SK-N-SH (cell line): ENCODE data around the gene PSME4. TPM values are rescaled to one million over a fixed set of nuclear protein-coding genes. Genes with fewer than 3 reads are reported as not detected.
A peak's percentile ranks its signal among the peaks of the same experiment; 100 is the strongest.

ENCODE experiments used
- CTCF ChIA-PET: fragments of 300-600, 350-600 bp; formaldehyde crosslinking; extraction: SDS; loops from one replicate; lab custom pipeline; 2021; lab: Yijun Ruan, JAX
- POLR2A ChIA-PET: fragments of 350-600 bp; sonication (Branson Sonifier 250); formaldehyde crosslinking; extraction: SDS; loops from one replicate; lab custom pipeline; 2020; ENCODE audit warnings: antibody characterized with exemption, inconsistent platforms; lab: Yijun Ruan, JAX
- DNase-seq: peaks from one replicate; pipeline ENCODE4 v3.0.0; 2012
- H2AFZ ChIP-seq: fragments of 200-600 bp; sonication (generic); 2 replicates; pipeline ENCODE4 v1.8.1; 2016; ENCODE audit warnings: antibody characterized with exemption, mild to moderate bottlenecking, low read depth
- H3F3A ChIP-seq: fragments of 200-600 bp; sonication (generic); replicated peaks from 2 replicates; pipeline ENCODE3; 2016; ENCODE audit warnings: antibody characterized with exemption, mild to moderate bottlenecking; ENCODE audit not compliant: insufficient read depth
- H3K27ac ChIP-seq, 2 experiments: fragments of 200-500 bp in 1 of 2; fragments of 200-600 bp in 1 of 2; sonication (Bioruptor generic) in 1 of 2; sonication (generic), shearing (Covaris generic) in 1 of 2; 2 replicates each; pipeline versions ENCODE4 v1.5.1 to v1.6.1; 2014 to 2016; ENCODE audit warnings: low read depth in 2 of 2, inconsistent platforms in 1 of 2, low read length in 1 of 2, mild to moderate bottlenecking in 1 of 2, mixed read lengths in 1 of 2
- H3K27me3 ChIP-seq: fragments of 200-600 bp; sonication (generic), shearing (Covaris generic); 2 replicates; pipeline ENCODE4 v1.6.1; 2016; ENCODE audit warnings: mixed run types; ENCODE audit not compliant: insufficient read depth
- H3K36me3 ChIP-seq, 2 experiments: fragments of 200-500 bp in 1 of 2; fragments of 200-600 bp in 1 of 2; sonication (Bioruptor generic) in 1 of 2; sonication (generic) in 1 of 2; replicated peaks in 1 of 2; 2 replicates each; pipeline versions ENCODE3 to v1.5.1; 2014 to 2016; ENCODE audit warnings: low read length in 1 of 2, mild to moderate bottlenecking in 1 of 2; ENCODE audit not compliant: insufficient read depth in 2 of 2, control insufficient read depth in 1 of 2
- H3K4me1 ChIP-seq, 2 experiments: fragments of 200-500 bp in 1 of 2; fragments of 200-600 bp in 1 of 2; sonication (Bioruptor generic) in 1 of 2; sonication (generic), shearing (Covaris generic) in 1 of 2; 2 replicates each; pipeline versions ENCODE4 v1.5.1 to v1.6.1; 2014 to 2016; ENCODE audit warnings: low read depth in 1 of 2, low read length in 1 of 2, mixed run types in 1 of 2; ENCODE audit not compliant: insufficient read depth in 2 of 2, control insufficient read depth in 1 of 2
- H3K4me2 ChIP-seq: fragments of 200-600 bp; sonication (generic), shearing (Covaris generic); 2 replicates; pipeline ENCODE4 v1.6.1; 2017; ENCODE audit warnings: mixed run types
- H3K4me3 ChIP-seq, 2 experiments: fragments of 200-500 bp in 1 of 2; fragments of 200-600 bp in 1 of 2; sonication (Bioruptor generic) in 1 of 2; sonication (generic), shearing (Covaris generic) in 1 of 2; 2 replicates each; pipeline versions ENCODE4 v1.5.1 to v1.8.1; 2014 to 2016; ENCODE audit warnings: low read depth in 2 of 2, inconsistent platforms in 1 of 2, low read length in 1 of 2, mild to moderate bottlenecking in 1 of 2, mixed read lengths in 1 of 2, moderate library complexity in 1 of 2
- H3K79me2 ChIP-seq: fragments of 200-600 bp; sonication (generic); 2 replicates; pipeline ENCODE4 v1.8.1; 2017; ENCODE audit warnings: mild to moderate bottlenecking; ENCODE audit not compliant: insufficient read depth
- H3K9ac ChIP-seq: fragments of 200-600 bp; sonication (generic); 2 replicates; pipeline ENCODE4 v1.6.1; 2017; ENCODE audit warnings: mixed run types
- H3K9me2 ChIP-seq: fragments of 200-600 bp; sonication (generic); 2 replicates; pipeline ENCODE4 v1.6.1; 2017; ENCODE audit warnings: mixed run types
- H3K9me3 ChIP-seq: fragments of 200-600 bp; sonication (generic); 2 replicates; pipeline ENCODE4 v1.6.1; 2017; ENCODE audit warnings: mixed run types, mild to moderate bottlenecking, moderate library complexity
- H4K20me1 ChIP-seq: fragments of 200-600 bp; sonication (generic); 2 replicates; pipeline ENCODE4 v1.6.1; 2017; ENCODE audit warnings: mild to moderate bottlenecking, mixed run types; ENCODE audit not compliant: insufficient read depth
- ELF1 ChIP-seq: IDR thresholded peaks from 2 replicates; pipeline ENCODE4 v1.4.0; 2012
- EZH2phosphoT487 ChIP-seq: fragments of 200-600 bp; sonication (generic); IDR thresholded peaks from 2 replicates; pipeline ENCODE4 v1.6.1; 2017; ENCODE audit warnings: low read depth, mixed run types, mild to moderate bottlenecking, antibody characterized with exemption, moderate library complexity, borderline replicate concordance
- GABPA ChIP-seq: IDR thresholded peaks from 2 replicates; pipeline ENCODE4 v1.4.0; 2012; ENCODE audit warnings: low read depth, mild to moderate bottlenecking
- IRF3 ChIP-seq: fragments of 150-350 bp; IDR thresholded peaks from 2 replicates; pipeline ENCODE4 v1.6.1; 2016; ENCODE audit warnings: mild to moderate bottlenecking, low read depth, low read length
- JUND ChIP-seq: IDR thresholded peaks from 2 replicates; pipeline ENCODE4 v1.4.0; 2012
- MAX ChIP-seq: IDR thresholded peaks from 2 replicates; pipeline ENCODE4 v1.4.0; 2012; ENCODE audit warnings: low read depth
- NRF1 ChIP-seq: IDR thresholded peaks from 2 replicates; pipeline ENCODE4 v1.6.1; 2012; ENCODE audit warnings: low read depth, mild to moderate bottlenecking, low read length
- POLR2AphosphoS5 ChIP-seq: IDR thresholded peaks from 2 replicates; pipeline ENCODE4 v1.6.1; 2012; ENCODE audit warnings: low read depth, low read length
- RCOR1 ChIP-seq: fragments of 150-350 bp; IDR thresholded peaks from 2 replicates; pipeline ENCODE4 v1.6.1; 2017; ENCODE audit warnings: antibody characterized with exemption, low read length
- REST ChIP-seq: IDR thresholded peaks from 2 replicates; pipeline ENCODE4 v1.6.1; 2012; ENCODE audit warnings: mild to moderate bottlenecking, low read depth, low read length, moderate library complexity
- RXRA ChIP-seq: IDR thresholded peaks from 2 replicates; pipeline ENCODE4 v1.4.0; 2012; ENCODE audit warnings: low read depth, mild to moderate bottlenecking, borderline replicate concordance
- SIN3A ChIP-seq: IDR thresholded peaks from 2 replicates; pipeline ENCODE4 v1.6.1; 2012; ENCODE audit warnings: low read depth, mild to moderate bottlenecking, low read length, moderate library complexity, borderline replicate concordance
- SMC3 ChIP-seq: IDR thresholded peaks from 2 replicates; pipeline ENCODE4 v1.6.1; 2012; ENCODE audit warnings: low read depth, low read length, improper control_type of control experiment
- TAF1 ChIP-seq: IDR thresholded peaks from 2 replicates; pipeline ENCODE4 v1.6.1; 2012; ENCODE audit warnings: low read depth, mild to moderate bottlenecking, low read length, moderate library complexity, borderline replicate concordance
- TCF12 ChIP-seq: IDR thresholded peaks from 2 replicates; pipeline ENCODE4 v1.4.0; 2012
- WGBS: methylation state at CpG from one replicate; pipeline ENCODE4 v1.1.6; 2017; ENCODE audit warnings: low lambda C conversion rate; 5-methylcytosine and 5-hydroxymethylcytosine counted together
- polyA plus RNA-seq, 3 experiments: library from polyadenylated mRNA; depleted of rRNA; stranded (reverse); fragments of >200 nt; gene quantifications; 2 replicates each; pipeline ENCODE4 v1.2.3, GENCODE V29; 2012
- TF ChIP-seq, protein P1 (sequence below): IDR thresholded peaks from 2 replicates; pipeline ENCODE4; 2012
- TF ChIP-seq, protein P2 (sequence below): fragments of 150-350 bp; IDR thresholded peaks from 2 replicates; pipeline ENCODE4 v1.6.1; 2017; ENCODE audit warnings: antibody characterized with exemption, low read length, low read depth, borderline replicate concordance

The PSME4 gene, protein sequence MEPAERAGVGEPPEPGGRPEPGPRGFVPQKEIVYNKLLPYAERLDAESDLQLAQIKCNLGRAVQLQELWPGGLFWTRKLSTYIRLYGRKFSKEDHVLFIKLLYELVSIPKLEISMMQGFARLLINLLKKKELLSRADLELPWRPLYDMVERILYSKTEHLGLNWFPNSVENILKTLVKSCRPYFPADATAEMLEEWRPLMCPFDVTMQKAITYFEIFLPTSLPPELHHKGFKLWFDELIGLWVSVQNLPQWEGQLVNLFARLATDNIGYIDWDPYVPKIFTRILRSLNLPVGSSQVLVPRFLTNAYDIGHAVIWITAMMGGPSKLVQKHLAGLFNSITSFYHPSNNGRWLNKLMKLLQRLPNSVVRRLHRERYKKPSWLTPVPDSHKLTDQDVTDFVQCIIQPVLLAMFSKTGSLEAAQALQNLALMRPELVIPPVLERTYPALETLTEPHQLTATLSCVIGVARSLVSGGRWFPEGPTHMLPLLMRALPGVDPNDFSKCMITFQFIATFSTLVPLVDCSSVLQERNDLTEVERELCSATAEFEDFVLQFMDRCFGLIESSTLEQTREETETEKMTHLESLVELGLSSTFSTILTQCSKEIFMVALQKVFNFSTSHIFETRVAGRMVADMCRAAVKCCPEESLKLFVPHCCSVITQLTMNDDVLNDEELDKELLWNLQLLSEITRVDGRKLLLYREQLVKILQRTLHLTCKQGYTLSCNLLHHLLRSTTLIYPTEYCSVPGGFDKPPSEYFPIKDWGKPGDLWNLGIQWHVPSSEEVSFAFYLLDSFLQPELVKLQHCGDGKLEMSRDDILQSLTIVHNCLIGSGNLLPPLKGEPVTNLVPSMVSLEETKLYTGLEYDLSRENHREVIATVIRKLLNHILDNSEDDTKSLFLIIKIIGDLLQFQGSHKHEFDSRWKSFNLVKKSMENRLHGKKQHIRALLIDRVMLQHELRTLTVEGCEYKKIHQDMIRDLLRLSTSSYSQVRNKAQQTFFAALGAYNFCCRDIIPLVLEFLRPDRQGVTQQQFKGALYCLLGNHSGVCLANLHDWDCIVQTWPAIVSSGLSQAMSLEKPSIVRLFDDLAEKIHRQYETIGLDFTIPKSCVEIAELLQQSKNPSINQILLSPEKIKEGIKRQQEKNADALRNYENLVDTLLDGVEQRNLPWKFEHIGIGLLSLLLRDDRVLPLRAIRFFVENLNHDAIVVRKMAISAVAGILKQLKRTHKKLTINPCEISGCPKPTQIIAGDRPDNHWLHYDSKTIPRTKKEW (N-terminal part only)
- 12.8 and 16.2 TPM in 2 replicates for polyA plus RNA-seq (2012; rRNA removed)
- 13.2 and 14.4 TPM in 2 replicates for polyA plus RNA-seq (2012; cell fraction: cytosol; rRNA removed)
- 19.1 and 46.4 TPM in 2 replicates for polyA plus RNA-seq (2012; cell fraction: nucleus; rRNA removed)

- Histone ChIP-seq H3K9me2 (no peaks in the 10 kb centered on the region), H3K27ac (peak within 1 kb of the TSS; percentile 88 to 89), H2AFZ (peak within 1 kb of the TSS; percentile 83; the same call in 1 of the 2 replicates), H3F3A (peaks cover 15% of the 10 kb centered on the region), H3K79me2 (peaks cover 64% of the 10 kb centered on the region), H3K4me2 (peak within 1 kb of the TSS; percentile 93), H3K4me3 (peak within 1 kb of the TSS; percentile 82 to 88), H3K4me1 (no peaks in the 10 kb centered on the region; a peak in 1 of 4 replicates), H3K36me3 (peaks cover 3 to 6% of the 10 kb centered on the region in 2 experiments), H3K9ac (peak within 1 kb of the TSS; percentile 90), H3K27me3 (no peaks in the 10 kb centered on the region), H3K9me3 (no peaks in the 10 kb centered on the region), H4K20me1 (peaks cover 41% of the 10 kb centered on the region)
- CTCF ChIA-PET = interaction anchor here (0.7 to 2.0 kb wide), 2 partner anchors 12 to 14 kb away, joined by 3 to 5 read pairs; no protein-coding TSS in a partner anchor
- POLR2A ChIA-PET = interaction anchor here (0.6 to 2.2 kb wide), 10 partner anchors 9 to 752 kb away, joined by 3 to 8 read pairs (median 4); partner anchors contain the start of genes CHAC2 and EML6
- DNase-seq = peak; percentile 97
- WGBS = 2% methylated on average over 42 of the region's 81 CpGs
- TF ChIP-seq JUND = no peak
- TF ChIP-seq EZH2phosphoT487 = no peak
- TF ChIP-seq MAX = peak; percentile 81
- TF ChIP-seq, protein P1, sequence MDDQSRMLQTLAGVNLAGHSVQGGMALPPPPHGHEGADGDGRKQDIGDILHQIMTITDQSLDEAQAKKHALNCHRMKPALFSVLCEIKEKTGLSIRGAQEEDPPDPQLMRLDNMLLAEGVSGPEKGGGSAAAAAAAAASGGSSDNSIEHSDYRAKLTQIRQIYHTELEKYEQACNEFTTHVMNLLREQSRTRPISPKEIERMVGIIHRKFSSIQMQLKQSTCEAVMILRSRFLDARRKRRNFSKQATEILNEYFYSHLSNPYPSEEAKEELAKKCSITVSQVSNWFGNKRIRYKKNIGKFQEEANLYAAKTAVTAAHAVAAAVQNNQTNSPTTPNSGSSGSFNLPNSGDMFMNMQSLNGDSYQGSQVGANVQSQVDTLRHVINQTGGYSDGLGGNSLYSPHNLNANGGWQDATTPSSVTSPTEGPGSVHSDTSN = 0 out of 2 replicates have a peak, but pooled peaks have one; percentile 12
- no peak for TF ChIP-seq SMC3
- TF ChIP-seq TCF12 = no peak
- peak; percentile 77 for TF ChIP-seq GABPA
- TF ChIP-seq SIN3A = peak; percentile 75; the same call in 1 of the 2 replicates
- peak; percentile 83 for TF ChIP-seq TAF1
- TF ChIP-seq, protein P2, sequence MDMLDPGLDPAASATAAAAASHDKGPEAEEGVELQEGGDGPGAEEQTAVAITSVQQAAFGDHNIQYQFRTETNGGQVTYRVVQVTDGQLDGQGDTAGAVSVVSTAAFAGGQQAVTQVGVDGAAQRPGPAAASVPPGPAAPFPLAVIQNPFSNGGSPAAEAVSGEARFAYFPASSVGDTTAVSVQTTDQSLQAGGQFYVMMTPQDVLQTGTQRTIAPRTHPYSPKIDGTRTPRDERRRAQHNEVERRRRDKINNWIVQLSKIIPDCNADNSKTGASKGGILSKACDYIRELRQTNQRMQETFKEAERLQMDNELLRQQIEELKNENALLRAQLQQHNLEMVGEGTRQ = no peak
- TF ChIP-seq REST = peak; percentile 34; the same call in 1 of the 2 replicates
- TF ChIP-seq IRF3 = no peak
- no peak for TF ChIP-seq RCOR1
- peak; percentile 38; the same call in 1 of the 2 replicates for TF ChIP-seq ELF1
- no peak for TF ChIP-seq NRF1
- no peak for TF ChIP-seq RXRA
- TF ChIP-seq POLR2AphosphoS5 = peak; percentile 78
Measured at GRCh38 chr2:53970724-53971602, at the start of gene PSME4. Gene PSME4, minus strand, starts transcription at chr2:53970993. Its CDS starts 209 bp downstream, at chr2:53970784.
